Inflammatory macrophage (primary cell): ENCODE measurements around the gene SNX32.

ENCODE experiments used
- DNase-seq, 2 donors: peaks; one replicate each; pipeline ENCODE4 v3.0.0-alpha.2; 2020 to 2022

Gene SNX32

DNA sequence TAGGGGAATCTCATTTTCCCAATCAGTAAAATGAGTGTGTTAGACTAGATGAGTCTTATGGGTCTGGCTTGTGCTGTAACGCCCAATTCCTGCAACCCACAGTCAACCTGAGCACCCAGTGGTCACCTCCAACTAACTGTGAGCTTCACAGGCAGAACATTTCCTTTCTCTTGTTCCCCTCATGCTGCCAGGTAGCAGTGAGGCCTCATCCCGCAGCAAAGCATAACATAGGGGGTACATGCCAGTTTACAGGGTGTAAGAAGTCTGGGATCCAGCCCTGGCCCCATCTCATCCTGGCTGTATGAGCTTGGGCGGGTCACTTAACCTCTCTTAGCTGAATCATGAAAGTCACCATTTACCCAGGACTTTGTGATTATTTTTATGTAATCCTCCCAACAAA lies 35.1 kb downstream of the SNX32 start:
- no peak for DNase-seq

DNA sequence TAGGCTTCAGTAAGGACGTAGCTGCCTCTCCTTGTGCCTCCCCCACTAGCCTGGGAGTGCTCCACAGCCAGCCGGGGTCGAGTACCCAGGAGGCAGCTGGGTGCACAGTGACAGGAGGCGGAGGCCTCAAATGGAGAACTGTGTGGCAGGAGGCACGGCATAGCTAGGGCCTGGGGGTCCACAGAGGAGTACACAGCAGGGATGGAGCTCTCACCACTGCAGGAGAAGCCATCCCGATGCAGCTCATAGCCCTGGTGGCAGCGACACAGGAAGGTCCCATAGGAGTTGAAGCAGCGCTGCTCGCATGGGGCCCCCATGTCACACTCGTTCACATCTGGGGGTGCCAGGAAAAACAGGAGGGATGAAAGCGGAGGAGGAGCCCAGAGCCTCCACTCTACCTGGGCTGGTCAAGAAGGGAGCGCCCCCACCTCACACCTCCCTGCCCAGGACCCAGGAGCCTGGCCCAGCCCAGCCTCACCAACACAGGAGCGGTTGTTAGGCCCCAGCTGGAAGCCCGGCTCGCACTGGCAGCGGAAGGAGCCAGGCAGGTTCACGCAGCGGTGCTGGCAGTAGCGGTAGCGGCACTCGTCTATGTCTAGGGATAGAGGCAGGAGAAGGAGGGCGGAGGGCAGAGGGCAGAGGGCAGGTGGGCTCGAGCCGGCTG lies 36.0 kb downstream of the SNX32 start:
- DNase-seq: no peak

DNA sequence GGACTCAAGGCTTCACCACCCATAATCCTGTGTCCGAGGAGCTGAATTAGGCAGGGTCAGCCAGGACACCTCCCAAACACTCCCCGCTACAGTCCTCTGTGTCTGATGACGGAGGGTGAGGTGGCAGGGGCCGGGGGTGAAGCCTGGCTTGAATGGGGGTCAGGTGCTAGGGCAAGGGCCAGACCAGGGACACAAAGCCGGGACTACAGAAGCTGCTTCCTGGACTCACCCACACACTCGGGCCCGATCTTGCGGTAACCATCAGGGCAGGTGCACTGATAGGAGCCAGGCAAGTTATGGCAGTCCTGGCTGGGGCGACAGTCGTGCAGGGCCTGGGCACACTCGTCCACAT lies 36.5 kb downstream of the SNX32 start:
- DNase-seq: no peak

DNA sequence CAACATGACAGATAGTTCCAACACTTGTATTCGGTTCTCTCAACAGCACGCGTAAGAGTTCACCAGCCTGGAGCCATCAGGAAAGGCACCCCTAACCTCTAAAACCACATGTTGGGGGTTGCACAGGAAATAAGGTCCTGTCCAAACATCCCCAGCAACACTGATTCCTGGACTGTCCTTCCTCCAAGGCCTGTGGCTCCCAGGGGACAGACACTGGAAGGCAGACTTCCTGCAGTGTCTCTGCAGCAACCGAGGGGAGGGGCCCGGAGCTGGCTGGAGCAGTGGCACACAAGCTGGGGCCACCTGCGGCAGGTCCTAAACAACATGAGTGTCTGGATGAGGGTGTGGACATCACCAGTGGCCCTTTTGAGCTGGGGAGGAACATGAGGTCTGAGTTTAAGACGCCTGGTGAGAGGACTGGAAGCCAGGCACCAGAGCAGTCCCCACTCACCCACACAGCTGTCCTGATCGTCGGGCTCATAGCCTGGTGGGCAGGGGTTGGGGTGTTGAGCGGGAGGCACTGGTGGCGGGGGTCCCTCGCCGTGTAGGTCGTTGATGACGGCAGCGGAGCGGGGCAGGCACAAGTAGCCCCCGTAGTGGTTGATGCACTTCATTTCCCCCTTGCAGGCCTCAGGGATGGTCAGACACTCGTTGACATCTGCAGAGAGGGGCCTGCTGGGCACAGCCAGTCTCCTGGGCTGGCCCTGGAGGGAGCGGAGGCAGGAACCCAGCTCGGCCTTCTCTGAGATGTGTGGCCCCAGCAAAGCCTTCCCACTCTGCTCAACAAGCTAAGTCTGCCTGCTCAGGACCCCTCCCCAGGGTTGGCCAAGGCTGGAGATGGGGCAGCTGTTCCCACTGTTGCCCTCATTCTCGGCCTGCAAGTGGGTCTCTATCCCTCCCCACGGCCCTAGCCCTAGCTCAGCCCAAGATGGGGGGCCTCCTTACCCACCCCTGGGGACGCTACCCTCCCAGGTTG lies 37.2 kb downstream of the SNX32 start:
- DNase-seq: no peak

DNA sequence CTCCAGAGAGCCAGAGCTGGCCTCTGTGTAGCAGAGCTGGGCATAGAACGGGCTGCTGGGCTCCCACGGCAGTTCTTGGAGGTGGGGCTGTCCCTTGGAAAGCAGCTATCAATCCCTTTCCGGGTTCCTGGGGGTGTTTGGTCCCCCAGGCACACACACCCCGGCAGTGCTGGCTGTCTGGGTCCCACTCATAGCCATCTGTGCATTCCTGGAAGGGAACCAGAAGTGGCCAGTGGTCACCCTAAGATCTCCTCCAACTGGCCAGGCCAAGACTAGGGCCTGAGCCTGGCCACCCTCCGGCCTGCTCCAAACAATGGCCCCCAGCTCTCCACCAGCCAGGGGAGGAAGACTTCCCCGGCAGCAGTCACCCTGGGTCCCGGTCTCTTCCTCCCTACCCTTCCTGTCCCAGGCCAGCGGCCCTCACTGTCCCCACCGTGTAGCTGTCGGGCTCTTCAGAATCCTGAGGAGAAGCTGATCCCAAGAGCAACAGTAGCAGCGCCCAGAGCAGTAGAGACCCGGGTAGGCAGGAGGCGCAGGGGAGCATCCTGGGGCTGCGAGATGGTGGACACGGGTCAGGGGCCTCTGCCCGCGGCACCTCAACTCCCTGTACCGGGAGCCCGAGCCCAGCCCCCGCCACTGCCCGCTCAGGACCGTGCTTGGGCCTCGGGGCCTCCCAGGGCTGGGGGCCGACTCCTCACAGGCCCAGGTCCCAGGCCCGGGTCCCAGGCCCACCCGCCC lies 38.2 kb downstream of the SNX32 start:
- no peak for DNase-seq

DNA sequence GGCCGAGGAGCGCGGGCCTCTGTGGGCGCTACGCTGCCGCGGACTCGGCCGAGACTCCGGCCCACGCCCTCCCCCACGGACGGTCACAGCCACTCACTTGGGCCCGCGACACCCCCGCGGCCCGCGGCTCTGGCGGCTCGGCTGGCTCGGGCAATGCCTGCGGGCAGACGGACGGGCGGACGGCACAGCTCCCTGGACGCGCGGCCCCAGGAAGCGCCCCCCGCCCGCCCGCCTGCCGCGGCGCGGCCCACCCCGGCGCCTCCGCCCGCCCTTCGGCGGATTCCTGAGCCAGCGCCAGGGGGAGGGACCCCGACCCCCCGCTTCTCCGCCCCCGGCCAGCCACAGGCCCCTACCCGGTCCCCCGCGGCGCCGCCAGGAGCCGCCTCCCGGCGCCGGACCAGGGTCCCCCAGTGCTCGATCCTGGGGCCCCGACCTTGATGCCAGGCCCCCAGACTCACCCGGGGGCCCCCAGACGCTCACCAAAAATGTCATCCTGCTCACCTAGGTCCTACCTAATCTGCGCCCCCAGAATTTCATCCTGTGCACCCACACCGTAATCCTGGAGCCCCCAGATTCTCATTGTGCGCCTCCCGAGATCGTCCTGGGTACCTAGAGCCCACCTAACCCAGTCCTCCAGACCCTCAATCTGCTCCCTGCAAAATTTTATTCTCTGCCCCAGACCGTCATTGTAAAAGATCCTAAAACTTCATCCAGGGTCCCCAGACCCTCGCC lies 39.0 kb downstream of the SNX32 start, which contains the start of gene EFEMP2:
Gene EFEMP2, minus strand, starts transcription at position 215 of the 732 bp plus-strand sequence. CDS start 446 bp downstream, outside the sequence.
- DNase-seq: no peak

DNA sequence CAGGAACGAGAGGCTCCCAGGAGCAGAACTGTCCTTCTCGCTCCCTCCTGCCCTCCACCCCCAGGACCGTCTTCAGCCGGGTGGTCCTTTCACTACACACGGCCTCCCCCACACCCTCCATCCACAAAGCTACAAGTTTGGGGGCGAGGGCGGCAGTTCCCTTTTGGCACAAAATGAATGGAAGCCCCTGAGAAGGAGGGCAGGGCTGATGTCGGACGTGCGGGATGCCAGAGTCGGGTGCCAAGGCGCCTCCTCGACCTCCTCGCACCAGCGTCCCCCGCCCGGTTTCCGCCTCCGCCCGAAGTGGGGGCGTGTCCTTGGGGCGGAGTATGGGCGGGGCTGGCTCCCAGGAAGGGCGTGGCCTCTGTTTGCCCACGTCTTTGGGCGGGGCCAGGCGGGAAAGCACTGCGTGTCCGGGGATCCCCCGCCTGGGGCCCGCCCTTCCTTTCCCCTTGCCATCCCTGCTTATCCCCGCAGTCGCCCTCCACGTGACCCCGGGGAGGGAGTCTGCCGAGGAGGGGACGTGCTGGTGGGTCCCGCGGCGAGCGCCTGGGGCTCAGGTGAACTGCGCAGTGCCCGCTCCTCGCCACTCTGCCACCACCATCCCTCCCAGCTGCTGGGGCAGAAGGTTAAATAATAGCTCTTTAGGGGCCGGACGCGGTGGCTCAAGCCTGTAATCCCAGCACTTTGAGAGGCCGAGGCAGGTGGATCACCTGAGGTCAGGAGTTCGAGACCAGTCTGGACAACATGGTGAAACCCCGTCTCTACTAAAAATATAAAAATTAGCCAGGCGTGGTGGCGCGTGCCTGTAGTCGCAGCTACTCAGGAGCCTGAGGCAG lies 39.8 kb downstream of the SNX32 start:
- DNase-seq: peak; percentile 90 to 91

DNA sequence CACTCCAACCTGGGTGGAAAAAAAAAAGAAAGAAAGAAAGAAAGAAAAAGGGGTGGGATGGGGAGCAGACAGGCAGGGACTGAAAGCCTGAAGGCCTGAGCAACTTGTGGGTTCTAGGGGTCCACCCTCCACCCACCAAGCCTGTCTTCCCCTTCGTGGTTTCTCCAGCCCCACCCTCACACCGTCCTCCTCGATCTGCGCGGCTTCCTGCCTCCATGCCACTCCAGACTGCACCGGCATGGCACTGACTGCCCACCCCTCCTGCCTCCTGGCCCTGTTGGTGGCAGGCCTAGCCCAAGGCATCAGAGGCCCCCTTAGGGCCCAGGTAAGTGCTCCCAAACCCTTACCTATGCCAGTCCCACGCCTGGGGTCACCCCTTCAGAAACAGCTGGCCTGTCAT lies 45.9 kb downstream of the SNX32 start, which contains the start of gene CTSW:
Gene CTSW, plus strand, starts transcription at position 221 of the 400 bp plus-strand sequence. Its CDS starts 18 bp downstream, at position 239.
- peak in 1 of 2 donors; percentile 48 for DNase-seq

DNA sequence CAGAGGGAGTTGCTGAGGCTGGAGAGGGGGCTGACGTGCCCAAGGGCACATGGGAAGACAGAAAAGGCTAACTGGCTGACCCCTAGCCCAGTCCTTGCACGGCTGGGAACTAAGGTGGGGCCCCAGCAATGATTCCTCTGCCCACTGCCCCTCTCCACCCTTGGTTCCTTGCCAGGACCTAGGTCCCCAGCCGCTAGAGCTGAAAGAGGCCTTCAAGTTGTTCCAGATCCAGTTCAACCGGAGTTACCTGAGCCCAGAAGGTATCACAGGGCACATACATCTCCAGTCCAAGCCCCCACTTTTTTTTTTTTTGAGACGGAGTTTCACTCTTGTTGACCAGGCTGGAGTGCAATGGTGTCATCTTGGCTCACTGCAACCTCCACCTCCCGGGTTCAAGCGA lies 46.3 kb downstream of the SNX32 start:
- DNase-seq: no peak

DNA sequence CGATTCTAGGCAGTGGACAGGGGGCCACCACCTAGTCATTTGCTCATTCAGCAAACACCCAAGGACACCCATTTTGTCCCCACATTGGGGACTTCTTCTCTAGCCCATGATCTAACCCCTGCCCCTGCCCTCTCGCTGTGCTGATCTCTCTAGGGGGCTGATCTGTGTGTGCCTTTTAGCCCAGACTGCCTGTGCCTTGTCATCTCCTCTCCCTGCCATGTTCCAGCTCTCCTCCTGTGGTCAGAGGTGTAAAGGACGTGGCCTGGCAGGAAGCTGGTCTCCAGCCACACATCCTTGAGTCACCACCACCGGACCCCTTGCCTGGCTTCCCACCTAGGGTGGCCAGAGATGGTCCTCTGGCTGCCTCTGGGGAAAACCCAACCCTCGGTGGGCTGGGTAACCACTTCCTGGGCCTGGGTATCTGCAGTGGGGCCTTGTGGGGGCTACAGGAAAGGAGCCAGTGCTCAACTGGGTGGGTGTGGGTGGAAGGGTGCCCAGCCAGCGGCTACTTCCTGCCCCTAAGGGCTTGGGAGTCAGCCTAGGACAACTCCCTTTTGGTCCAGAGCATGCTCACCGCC lies 47.2 kb downstream of the SNX32 start:
- DNase-seq: no peak

DNA sequence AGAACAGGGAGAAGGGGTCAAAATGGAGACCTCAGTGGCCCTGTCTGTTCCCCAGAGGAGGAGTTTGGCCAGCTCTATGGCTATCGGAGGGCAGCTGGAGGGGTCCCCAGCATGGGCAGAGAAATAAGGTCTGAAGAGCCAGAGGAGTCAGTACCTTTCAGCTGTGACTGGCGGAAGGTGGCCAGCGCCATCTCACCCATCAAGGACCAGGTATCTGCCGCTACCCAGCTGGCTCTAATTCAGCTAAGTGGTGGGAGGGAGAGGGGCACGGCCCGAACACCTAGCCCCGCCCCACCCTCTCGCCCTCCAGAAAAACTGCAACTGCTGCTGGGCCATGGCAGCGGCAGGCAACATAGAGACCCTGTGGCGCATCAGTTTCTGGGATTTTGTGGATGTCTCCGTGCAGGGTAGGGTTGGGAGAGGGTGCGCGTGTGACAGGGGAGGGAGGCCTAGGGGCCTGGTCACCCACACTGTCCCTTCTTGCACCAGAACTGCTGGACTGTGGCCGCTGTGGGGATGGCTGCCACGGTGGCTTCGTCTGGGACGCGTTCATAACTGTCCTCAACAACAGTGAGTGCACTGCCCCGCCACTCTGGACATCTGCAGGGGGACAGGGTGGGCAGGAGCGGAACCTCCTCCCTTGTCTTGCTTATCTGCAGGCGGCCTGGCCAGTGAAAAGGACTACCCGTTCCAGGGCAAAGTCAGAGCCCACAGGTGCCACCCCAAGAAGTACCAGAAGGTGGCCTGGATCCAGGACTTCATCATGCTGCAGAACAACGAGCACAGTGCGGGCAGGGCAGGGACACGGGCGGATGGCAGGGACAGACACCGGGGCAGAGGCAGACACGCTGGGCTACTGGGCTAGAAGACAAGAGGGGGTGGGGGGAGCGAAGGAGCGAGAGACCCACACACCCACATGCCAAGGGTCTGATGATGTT lies 48.6 kb downstream of the SNX32 start:
- no peak for DNase-seq

DNA sequence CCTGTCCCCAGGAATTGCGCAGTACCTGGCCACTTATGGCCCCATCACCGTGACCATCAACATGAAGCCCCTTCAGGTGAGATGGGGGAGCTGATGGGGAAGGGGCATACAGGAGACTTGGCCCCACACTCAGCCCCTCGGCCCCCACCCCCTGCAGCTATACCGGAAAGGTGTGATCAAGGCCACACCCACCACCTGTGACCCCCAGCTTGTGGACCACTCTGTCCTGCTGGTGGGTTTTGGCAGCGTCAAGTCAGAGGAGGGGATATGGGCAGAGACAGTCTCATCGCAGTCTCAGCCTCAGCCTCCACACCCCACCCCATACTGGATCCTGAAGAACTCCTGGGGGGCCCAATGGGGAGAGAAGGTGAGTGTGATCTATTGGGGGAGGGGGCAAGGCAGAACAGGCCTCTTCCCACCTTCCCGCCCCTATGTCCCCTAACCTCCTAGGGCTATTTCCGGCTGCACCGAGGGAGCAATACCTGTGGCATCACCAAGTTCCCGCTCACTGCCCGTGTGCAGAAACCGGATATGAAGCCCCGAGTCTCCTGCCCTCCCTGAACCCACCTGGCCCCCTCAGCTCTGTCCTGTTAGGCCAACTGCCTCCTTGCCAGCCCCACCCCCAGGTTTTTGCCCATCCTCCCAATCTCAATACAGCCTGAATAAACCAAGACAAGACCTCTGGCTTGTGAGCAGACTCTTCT lies 49.4 kb downstream of the SNX32 start:
- DNase-seq: no peak

DNA sequence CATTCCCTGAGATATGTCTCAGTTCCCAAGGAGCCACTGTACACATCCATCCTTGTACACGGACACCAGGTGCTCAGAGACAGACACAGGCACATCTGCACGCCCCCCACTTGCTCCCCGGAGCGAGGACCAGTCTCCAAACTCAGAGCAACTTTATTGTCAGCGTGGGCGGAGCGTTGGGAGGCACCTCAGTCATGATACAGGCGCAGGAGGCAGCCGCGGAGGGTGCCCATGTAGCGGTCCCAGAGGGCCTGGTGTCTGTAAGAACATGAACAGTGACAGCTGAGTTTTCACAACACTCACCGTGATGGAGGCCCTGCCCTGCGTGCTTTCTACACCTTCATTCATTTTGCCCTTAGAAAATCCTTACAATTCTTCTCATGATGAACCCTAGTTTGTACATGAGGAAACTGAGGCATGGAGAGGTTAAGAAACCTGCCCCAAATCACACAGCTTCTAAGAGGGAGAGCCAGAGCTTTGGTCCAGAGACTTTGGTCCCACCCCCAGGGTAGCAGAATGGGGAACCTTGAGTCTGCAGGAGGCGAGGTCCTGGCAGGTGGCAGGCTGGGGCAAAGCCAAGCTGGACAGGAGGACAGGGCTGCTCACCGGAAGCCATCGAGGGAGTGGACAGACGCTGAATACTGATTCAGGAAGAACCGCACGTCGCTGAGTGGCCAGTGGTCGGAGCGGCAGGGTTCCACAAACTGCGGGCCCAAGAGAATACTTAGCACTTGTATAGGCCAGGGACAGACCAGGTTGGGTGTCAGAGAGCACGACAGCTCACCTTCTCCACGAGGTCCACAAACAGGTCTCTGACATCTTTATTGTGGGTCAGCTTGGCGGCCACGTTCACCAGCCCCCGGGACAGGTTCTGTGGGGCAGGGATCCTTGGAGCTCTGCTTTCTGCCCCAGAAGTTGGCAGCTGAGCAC lies 50.3 kb downstream of the SNX32 start:
- no peak for DNase-seq

DNA sequence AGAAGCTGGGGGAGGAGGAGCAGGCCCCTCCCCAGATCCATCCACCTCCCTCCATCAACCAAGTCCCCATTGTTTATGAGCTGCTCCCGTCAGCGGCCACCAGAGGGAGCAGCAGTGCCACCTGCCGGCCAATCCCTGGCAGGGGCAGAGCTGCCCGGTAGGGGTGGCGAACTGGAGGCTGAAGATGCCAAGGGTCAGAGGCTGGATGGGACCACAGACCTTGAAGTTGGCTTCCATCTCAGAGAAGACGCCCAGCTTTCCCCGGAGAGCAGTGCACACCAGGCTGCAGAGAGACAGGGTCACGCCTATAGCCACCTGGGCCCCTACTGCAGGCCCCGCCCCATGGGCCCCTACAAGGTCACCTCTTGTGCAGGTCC lies 50.9 kb downstream of the SNX32 start:
- peak; percentile 83 to 85 for DNase-seq

DNA sequence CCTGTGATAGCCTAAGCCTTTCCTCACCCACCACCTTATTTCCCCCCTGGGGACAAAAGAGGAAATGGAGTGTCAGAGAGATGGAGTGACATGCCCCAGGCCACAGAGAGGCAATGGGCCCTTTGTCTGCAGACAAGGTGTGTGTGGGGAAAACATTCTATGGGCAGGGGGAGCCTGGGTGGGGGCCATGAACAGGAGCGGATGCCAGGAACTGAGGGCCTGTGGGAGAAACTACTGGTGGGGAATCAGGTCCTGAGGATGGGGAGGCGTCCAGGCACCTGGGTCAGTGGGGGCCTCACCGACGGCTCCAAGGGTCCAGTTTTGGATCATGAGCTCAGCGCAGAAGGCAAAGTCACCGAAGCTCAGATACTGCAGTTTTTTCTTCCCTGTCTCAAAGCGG lies 51.5 kb downstream of the SNX32 start:
- DNase-seq: no peak

DNA sequence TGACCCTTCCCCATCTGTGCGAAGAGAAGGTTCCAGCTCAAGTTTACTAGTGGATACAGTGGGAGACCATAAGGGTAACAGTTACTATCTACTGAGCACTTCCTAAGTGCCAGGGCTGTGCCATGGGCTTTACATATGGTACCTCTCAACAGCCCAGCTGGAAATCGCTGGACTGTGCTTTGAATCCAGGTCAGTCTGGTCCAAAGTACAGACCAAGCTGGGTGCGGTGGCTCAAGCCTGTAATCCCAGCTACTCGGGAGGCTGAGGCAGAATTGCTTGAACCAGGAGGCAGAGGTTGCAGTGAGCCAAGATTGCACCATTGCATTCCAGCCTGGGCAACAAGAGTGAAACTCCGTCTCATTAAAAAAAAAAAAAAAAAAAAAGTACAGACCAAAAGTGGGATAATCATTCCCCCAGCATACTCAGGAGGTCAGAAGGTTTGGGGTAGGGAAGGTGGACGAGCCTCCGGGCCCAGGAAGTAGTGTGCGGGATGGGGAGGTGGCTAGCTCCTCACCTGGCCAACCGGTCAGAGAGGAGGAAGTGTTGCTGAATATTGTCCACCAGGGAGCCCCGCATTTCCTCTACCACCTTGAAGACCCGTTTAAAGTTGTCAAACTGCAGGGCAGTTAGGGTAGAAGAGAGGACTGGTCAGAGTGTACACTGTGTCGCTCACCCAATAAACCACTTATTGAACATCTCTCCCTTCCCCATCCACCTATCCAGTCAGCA lies 52.2 kb downstream of the SNX32 start:
- DNase-seq: no peak
